HepG2 (cell line): ENCODE measurements around the gene ZNF184. TPM values are rescaled to one million over a fixed set of nuclear protein-coding genes. Genes with fewer than 3 reads are reported as not detected.
A peak's percentile ranks its signal among the peaks of the same experiment; 100 is the strongest.

Source experiments
- ATAC-seq: fragments of 200-7000 bp; cut with Tn5 transposase; 3 replicates; pipeline ENCODE4 v1.9.1; 2020; ENCODE audit warnings: mild to moderate bottlenecking, moderate library complexity
- BruUV-seq: library from RNA; stranded (reverse); fragments of 400-500 nt; replicated peaks from 2 replicates; lab custom pipeline; 2021; lab: Mats Ljungman, UMichigan
- CTCF ChIA-PET: fragments of 300-600 bp; formaldehyde crosslinking; extraction: SDS; loops from one replicate; lab custom pipeline; 2021; ENCODE audit warnings: low total read pairs, inconsistent platforms, low intra/inter-chr PET ratio; lab: Yijun Ruan, JAX
- POLR2A ChIA-PET: fragments of 350-600 bp; sonication (Branson Sonifier 250); formaldehyde crosslinking; loops from one replicate; lab custom pipeline; 2020; ENCODE audit warnings: antibody characterized with exemption, inconsistent platforms; lab: Yijun Ruan, JAX
- DNase-seq: peaks from one replicate; pipeline ENCODE4 v3.0.0-alpha.2; 2015; ENCODE audit warnings: low spot score
- FAIRE-seq: peaks from 3 replicates; lab custom pipeline; 2011; peaks lifted over from hg19 to GRCh38; lab: Jason Lieb, UNC
- H2AFZ ChIP-seq: one replicate; pipeline ENCODE4 v1.6.1; 2011; ENCODE audit warnings: low read length, inconsistent platforms
- H3K27ac ChIP-seq: fragments of 300-600 bp; 3 replicates; pipeline ENCODE4 v1.8.0; 2011; ENCODE audit warnings: mixed run types, mild to moderate bottlenecking, mixed read lengths, low read length, inconsistent platforms; ENCODE audit not compliant: insufficient read depth; ENCODE audit errors: extremely low read length
- H3K27me3 ChIP-seq, 2 experiments: fragments of 200-600 bp in 1 of 2; 2 replicates in 1 of 2; 3 replicates in 1 of 2; pipeline versions ENCODE4 v1.6.0 to v1.8.0; 2011; ENCODE audit warnings: low read length in 2 of 2, mild to moderate bottlenecking in 2 of 2, moderate library complexity in 2 of 2, inconsistent platforms in 1 of 2; ENCODE audit not compliant: insufficient read depth in 2 of 2, control insufficient read depth in 1 of 2
- H3K36me3 ChIP-seq, 2 experiments: fragments of 200-600 bp in 1 of 2; replicated peaks in 1 of 2; 2 replicates in 1 of 2; 3 replicates in 1 of 2; pipeline versions ENCODE4 v1.5.1 to v1.8.0; 2011; ENCODE audit warnings: low read length in 2 of 2, inconsistent platforms in 1 of 2; ENCODE audit not compliant: insufficient read depth in 2 of 2, control insufficient read depth in 1 of 2
- H3K4me1 ChIP-seq: 2 replicates; pipeline ENCODE4 v1.5.1; 2012; ENCODE audit warnings: low read length, inconsistent platforms; ENCODE audit not compliant: insufficient read depth
- H3K4me2 ChIP-seq: 2 replicates; pipeline ENCODE4 v1.6.0; 2011; ENCODE audit warnings: low read depth, low read length, inconsistent platforms
- H3K4me3 ChIP-seq, 3 experiments: fragments of 200-600 bp in 1 of 3; sonication (generic), shearing (Covaris generic) in 1 of 3; replicated peaks in 1 of 3; 2 replicates each; pipeline ENCODE4 v1.5.1; 2011 to 2016; ENCODE audit warnings: low read length in 3 of 3, inconsistent platforms in 2 of 3, low read depth in 2 of 3, mild to moderate bottlenecking in 2 of 3, control low read depth in 1 of 3, mixed read lengths in 1 of 3; ENCODE audit not compliant: insufficient read depth in 1 of 3
- H3K79me2 ChIP-seq: one replicate; pipeline ENCODE4 v1.6.1; 2011; ENCODE audit warnings: low read length, inconsistent platforms; ENCODE audit not compliant: insufficient read depth
- H3K9ac ChIP-seq: 2 replicates; pipeline ENCODE4 v1.6.0; 2011; ENCODE audit warnings: mild to moderate bottlenecking, low read depth, low read length, inconsistent platforms; ENCODE audit not compliant: insufficient read depth
- H3K9me3 ChIP-seq: 2 replicates; pipeline ENCODE4 v1.5.1; 2012; ENCODE audit warnings: mild to moderate bottlenecking, low read length
- H4K20me1 ChIP-seq: 2 replicates; pipeline ENCODE4 v1.6.0; 2011; ENCODE audit warnings: inconsistent platforms, mild to moderate bottlenecking, low read length, moderate library complexity; ENCODE audit not compliant: insufficient read depth
- CHD4 ChIP-seq: fragments of 200-600 bp; sonication (generic); IDR thresholded peaks from 2 replicates; pipeline ENCODE4 v1.7.0; 2017; ENCODE audit warnings: mild to moderate bottlenecking, low read length, borderline replicate concordance
- ETV6 ChIP-seq: sonication (generic); formaldehyde crosslinking; conservative IDR thresholded peaks from 2 replicates; pipeline ENCODE4 v1.4.0; 2020; ENCODE audit warnings: missing genetic modification reagents
- NFKBIZ ChIP-seq: IDR thresholded peaks from 2 replicates; pipeline ENCODE4 v1.6.1; 2018; ENCODE audit warnings: missing genetic modification reagents, missing compliant biosample characterization
- RXRB ChIP-seq: IDR thresholded peaks from 2 replicates; pipeline ENCODE4 v1.6.1; 2016; ENCODE audit warnings: borderline replicate concordance, missing genetic modification reagents, missing compliant biosample characterization
- SIN3A ChIP-seq: IDR thresholded peaks from 2 replicates; pipeline ENCODE4 v1.6.1; 2011; ENCODE audit warnings: low read depth, mild to moderate bottlenecking, control low read depth, low read length, borderline replicate concordance
- SP4 ChIP-seq: sonication (generic); formaldehyde crosslinking; IDR thresholded peaks from 2 replicates; pipeline ENCODE4 v1.8.1; 2023; ENCODE audit warnings: mild to moderate bottlenecking, missing genetic modification reagents
- TP53 ChIP-seq: sonication (generic); formaldehyde crosslinking; conservative IDR thresholded peaks from 2 replicates; pipeline ENCODE4 v1.4.0; 2020; ENCODE audit warnings: missing genetic modification reagents
- ZFP37 ChIP-seq: sonication (generic); formaldehyde crosslinking; IDR thresholded peaks from 2 replicates; pipeline ENCODE4 v1.4.0; 2020; ENCODE audit warnings: missing genetic modification reagents, borderline replicate concordance
- ZFP90 ChIP-seq: sonication (generic); formaldehyde crosslinking; IDR thresholded peaks from 2 replicates; pipeline ENCODE4 v1.8.0; 2022; ENCODE audit warnings: missing genetic modification reagents, mild to moderate bottlenecking, inconsistent platforms, borderline replicate concordance
- ZFY ChIP-seq: sonication (generic); formaldehyde crosslinking; IDR thresholded peaks from 2 replicates; pipeline ENCODE4 v1.4.0; 2020; ENCODE audit warnings: missing genetic modification reagents
- ZNF18 ChIP-seq: sonication (generic); formaldehyde crosslinking; IDR thresholded peaks from 2 replicates; pipeline ENCODE4 v1.8.0; 2022; ENCODE audit warnings: mild to moderate bottlenecking, missing genetic modification reagents; ENCODE audit not compliant: insufficient replicate concordance
- ZNF558 ChIP-seq: sonication (generic); formaldehyde crosslinking; IDR thresholded peaks from 2 replicates; pipeline ENCODE4 v1.9.0; 2022; ENCODE audit warnings: mild to moderate bottlenecking, missing genetic modification reagents, borderline replicate concordance
- ZNF709 ChIP-seq: sonication (generic); formaldehyde crosslinking; IDR thresholded peaks from 2 replicates; pipeline ENCODE4 v1.5.0; 2020; ENCODE audit warnings: mild to moderate bottlenecking, missing genetic modification reagents
- WGBS: methylation state at CpG from one replicate; pipeline ENCODE4 v1.1.6; 2017; ENCODE audit warnings: low lambda C conversion rate; 5-methylcytosine and 5-hydroxymethylcytosine counted together
- in situ Hi-C: cut with HindIII; loops from 2 replicates; pipeline ENCODE4 v1.10.0; 2017; ENCODE audit warnings: low pct_unique_long_range_greater_than_20kb; ENCODE audit not compliant: extremely low pct_ligation_motif_present
- intact Hi-C: fragments of 100-400 bp; cut with micrococcal nuclease; formaldehyde crosslinking; loops from one replicate; pipeline ENCODE4 v1.10.0; 2022; ENCODE audit not compliant: unreplicated experiment
- polyA plus RNA-seq, 8 experiments: library from polyadenylated mRNA; depleted of rRNA in 3 of 8; stranded (reverse) in 7 of 8; unstranded in 1 of 8; fragments of >200 nt; fragmentation: Illumina TruSeq in 4 of 8; extraction: Trizol in 4 of 8; gene quantifications; 2 replicates each; pipeline versions ENCODE4 v1.2.1 to v1.2.3, GENCODE V29; 2011 to 2016; ENCODE audit warnings: low read depth in 4 of 8, missing spikeins in 1 of 8, mixed read lengths in 1 of 8; ENCODE audit not compliant: insufficient read depth in 1 of 8
- total RNA-seq, 5 experiments: library from RNA; depleted of rRNA; stranded (reverse); fragments of >200 nt; fragmentation: Illumina TruSeq; extraction: Trizol; gene quantifications; 2 replicates each; pipeline ENCODE4 v1.2.3, GENCODE V29; 2016; ENCODE audit warnings: low read depth in 1 of 5
- TF ChIP-seq, protein P1 (sequence below): sonication (generic); formaldehyde crosslinking; IDR thresholded peaks from 2 replicates; pipeline ENCODE4 v1.4.0; 2020; ENCODE audit warnings: missing genetic modification reagents, borderline replicate concordance
- TF ChIP-seq, protein P2 (sequence below): sonication (generic); formaldehyde crosslinking; IDR thresholded peaks from 2 replicates; pipeline ENCODE4 v1.4.0; 2020; ENCODE audit warnings: missing genetic modification reagents, borderline replicate concordance

ZNF184 gene
- total and polyA plus RNA-seq, 2 of the 13 experiments (the other 11 are each of a cell fraction or from before 2014, with no cell fraction given): 2.1 to 10.1 TPM

GRCh38 chr6:27478141-27478705, 5.3 kb upstream of the ZNF184 start:
- Histone ChIP-seq H3K27me3 (no peaks in the 10 kb centered on the region; a peak in 1 of 5 replicates), H2AFZ (peak overlapping the region; percentile 97), H4K20me1 (no peaks in the 10 kb centered on the region), H3K27ac (peak overlapping the region; percentile 74), H3K4me1 (peaks cover 27% of the 10 kb centered on the region), H3K36me3 (no peaks in the 10 kb centered on the region), H3K4me2 (peak overlapping the region; percentile 83), H3K9ac (peak overlapping the region; percentile 77), H3K4me3 (peak overlapping the region; percentile 80 to 87 (median 81)), H3K79me2 (no peaks in the 10 kb centered on the region), H3K9me3 (no peaks in the 10 kb centered on the region)
- no TSS peak for BruUV-seq
- TF ChIP-seq ZFP90 (CRISPR knock-in tag) (0 out of 2 replicates have a peak, but pooled peaks have one; percentile 20), ZNF709 (0 out of 2 replicates have a peak, but pooled peaks have one; percentile 0), SP4 (CRISPR knock-in tag) (no peak), ETV6 (CRISPR knock-in tag) (peak; percentile 16; the same call in 1 of the 2 replicates), NFKBIZ (CRISPR knock-in tag) (no peak), TP53 (0 out of 2 replicates have a peak, but pooled peaks have one; percentile 32), ZFY (CRISPR knock-in tag) (0 out of 2 replicates have a peak, but pooled peaks have one; percentile 6), ZFP37 (CRISPR knock-in tag) (0 out of 2 replicates have a peak, but pooled peaks have one; percentile 43), ZNF558 (0 out of 2 replicates have a peak, but pooled peaks have one; percentile 29), SIN3A (0 out of 2 replicates have a peak, but pooled peaks have one; percentile 3), RXRB (CRISPR knock-in tag) (no peak), ZNF18 (CRISPR knock-in tag) (peak; percentile 71), CHD4 (peak; percentile 53; the same call in 1 of the 2 replicates)
- TF ChIP-seq, protein P1, sequence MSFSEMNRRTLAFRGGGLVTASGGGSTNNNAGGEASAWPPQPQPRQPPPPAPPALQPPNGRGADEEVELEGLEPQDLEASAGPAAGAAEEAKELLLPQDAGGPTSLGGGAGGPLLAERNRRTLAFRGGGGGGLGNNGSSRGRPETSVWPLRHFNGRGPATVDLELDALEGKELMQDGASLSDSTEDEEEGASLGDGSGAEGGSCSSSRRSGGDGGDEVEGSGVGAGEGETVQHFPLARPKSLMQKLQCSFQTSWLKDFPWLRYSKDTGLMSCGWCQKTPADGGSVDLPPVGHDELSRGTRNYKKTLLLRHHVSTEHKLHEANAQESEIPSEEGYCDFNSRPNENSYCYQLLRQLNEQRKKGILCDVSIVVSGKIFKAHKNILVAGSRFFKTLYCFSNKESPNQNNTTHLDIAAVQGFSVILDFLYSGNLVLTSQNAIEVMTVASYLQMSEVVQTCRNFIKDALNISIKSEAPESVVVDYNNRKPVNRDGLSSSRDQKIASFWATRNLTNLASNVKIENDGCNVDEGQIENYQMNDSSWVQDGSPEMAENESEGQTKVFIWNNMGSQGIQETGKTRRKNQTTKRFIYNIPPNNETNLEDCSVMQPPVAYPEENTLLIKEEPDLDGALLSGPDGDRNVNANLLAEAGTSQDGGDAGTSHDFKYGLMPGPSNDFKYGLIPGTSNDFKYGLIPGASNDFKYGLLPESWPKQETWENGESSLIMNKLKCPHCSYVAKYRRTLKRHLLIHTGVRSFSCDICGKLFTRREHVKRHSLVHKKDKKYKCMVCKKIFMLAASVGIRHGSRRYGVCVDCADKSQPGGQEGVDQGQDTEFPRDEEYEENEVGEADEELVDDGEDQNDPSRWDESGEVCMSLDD (CRISPR knock-in tag): 0 out of 2 replicates have a peak, but pooled peaks have one; percentile 34
- TF ChIP-seq, protein P2, sequence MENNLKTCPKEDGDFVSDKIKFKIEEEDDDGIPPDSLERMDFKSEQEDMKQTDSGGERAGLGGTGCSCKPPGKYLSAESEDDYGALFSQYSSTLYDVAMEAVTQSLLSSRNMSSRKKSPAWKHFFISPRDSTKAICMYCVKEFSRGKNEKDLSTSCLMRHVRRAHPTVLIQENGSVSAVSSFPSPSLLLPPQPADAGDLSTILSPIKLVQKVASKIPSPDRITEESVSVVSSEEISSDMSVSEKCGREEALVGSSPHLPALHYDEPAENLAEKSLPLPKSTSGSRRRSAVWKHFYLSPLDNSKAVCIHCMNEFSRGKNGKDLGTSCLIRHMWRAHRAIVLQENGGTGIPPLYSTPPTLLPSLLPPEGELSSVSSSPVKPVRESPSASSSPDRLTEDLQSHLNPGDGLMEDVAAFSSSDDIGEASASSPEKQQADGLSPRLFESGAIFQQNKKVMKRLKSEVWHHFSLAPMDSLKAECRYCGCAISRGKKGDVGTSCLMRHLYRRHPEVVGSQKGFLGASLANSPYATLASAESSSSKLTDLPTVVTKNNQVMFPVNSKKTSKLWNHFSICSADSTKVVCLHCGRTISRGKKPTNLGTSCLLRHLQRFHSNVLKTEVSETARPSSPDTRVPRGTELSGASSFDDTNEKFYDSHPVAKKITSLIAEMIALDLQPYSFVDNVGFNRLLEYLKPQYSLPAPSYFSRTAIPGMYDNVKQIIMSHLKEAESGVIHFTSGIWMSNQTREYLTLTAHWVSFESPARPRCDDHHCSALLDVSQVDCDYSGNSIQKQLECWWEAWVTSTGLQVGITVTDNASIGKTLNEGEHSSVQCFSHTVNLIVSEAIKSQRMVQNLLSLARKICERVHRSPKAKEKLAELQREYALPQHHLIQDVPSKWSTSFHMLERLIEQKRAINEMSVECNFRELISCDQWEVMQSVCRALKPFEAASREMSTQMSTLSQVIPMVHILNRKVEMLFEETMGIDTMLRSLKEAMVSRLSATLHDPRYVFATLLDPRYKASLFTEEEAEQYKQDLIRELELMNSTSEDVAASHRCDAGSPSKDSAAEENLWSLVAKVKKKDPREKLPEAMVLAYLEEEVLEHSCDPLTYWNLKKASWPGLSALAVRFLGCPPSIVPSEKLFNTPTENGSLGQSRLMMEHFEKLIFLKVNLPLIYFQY (CRISPR knock-in tag): peak; percentile 7; the same call in 1 of the 2 replicates
- in situ Hi-C loops (no loop called here), intact Hi-C loops (loop anchor here (1.0 to 10.0 kb wide), 5 partner anchors 25 to 923 kb away; partner anchors contain the start of genes POM121L2 and ZNF391)
- DNase-seq (no peak), ATAC-seq (peak; percentile 58), FAIRE-seq (no peak)
- ChIA-PET POLR2A (interaction anchor here (1.6 kb wide), 1 partner anchor 27 kb away, joined by 3 read pairs; no protein-coding TSS in a partner anchor), CTCF (no interaction called here)
- WGBS: 22% methylated on average over 12 of the region's 12 CpGs
